ENCODE data around the gene CHIA. TPM values are rescaled to one million over a fixed set of nuclear protein-coding genes. Genes with fewer than 3 reads are reported as not detected.

Gene CHIA
- total and polyA plus RNA-seq, 2 donors from 2014 or later = 0.52 TPM; not detected in 1

- intact Hi-C loops (cut with DNase I) = no loop called here
- DNase-seq (no peak), FAIRE-seq (no peak)
- Histone ChIP-seq H3K9ac (ENCODE audit: low read length in 3 of 3) (no peak overlapping the region), H3K27ac (ENCODE audit: low read depth in 2 of 2, low read length in 2 of 2) (no peak overlapping the region), H3K27me3 (ENCODE audit: control insufficient read depth, insufficient read depth, low read length) (no peaks in the 10 kb centered on the region), H3K4me3 (ENCODE audit: low read length in 3 of 3) (no peak overlapping the region), H3K4me1 (ENCODE audit: control insufficient read depth in 2 of 3, insufficient read depth in 2 of 3, low read depth in 1 of 3, low read length in 3 of 3) (no peaks in the 10 kb centered on the region), H3K36me3 (ENCODE audit: control insufficient read depth in 2 of 3, insufficient read depth in 3 of 3, low read length in 3 of 3) (no peaks in the 10 kb centered on the region), H3K9me3 (ENCODE audit: control insufficient read depth in 2 of 3, insufficient read depth in 1 of 3, low read length in 3 of 3) (no peaks in the 10 kb centered on the region)
- TF ChIP-seq, protein P1, sequence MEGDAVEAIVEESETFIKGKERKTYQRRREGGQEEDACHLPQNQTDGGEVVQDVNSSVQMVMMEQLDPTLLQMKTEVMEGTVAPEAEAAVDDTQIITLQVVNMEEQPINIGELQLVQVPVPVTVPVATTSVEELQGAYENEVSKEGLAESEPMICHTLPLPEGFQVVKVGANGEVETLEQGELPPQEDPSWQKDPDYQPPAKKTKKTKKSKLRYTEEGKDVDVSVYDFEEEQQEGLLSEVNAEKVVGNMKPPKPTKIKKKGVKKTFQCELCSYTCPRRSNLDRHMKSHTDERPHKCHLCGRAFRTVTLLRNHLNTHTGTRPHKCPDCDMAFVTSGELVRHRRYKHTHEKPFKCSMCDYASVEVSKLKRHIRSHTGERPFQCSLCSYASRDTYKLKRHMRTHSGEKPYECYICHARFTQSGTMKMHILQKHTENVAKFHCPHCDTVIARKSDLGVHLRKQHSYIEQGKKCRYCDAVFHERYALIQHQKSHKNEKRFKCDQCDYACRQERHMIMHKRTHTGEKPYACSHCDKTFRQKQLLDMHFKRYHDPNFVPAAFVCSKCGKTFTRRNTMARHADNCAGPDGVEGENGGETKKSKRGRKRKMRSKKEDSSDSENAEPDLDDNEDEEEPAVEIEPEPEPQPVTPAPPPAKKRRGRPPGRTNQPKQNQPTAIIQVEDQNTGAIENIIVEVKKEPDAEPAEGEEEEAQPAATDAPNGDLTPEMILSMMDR (IDR thresholded peaks at IDR 0.05; ENCODE audit: borderline replicate concordance, extremely low read depth, insufficient read depth) = no peak
These were observed 43.4 kb upstream of the CHIA start for GRCh38 chr1:111247125-111247838.

DNA sequence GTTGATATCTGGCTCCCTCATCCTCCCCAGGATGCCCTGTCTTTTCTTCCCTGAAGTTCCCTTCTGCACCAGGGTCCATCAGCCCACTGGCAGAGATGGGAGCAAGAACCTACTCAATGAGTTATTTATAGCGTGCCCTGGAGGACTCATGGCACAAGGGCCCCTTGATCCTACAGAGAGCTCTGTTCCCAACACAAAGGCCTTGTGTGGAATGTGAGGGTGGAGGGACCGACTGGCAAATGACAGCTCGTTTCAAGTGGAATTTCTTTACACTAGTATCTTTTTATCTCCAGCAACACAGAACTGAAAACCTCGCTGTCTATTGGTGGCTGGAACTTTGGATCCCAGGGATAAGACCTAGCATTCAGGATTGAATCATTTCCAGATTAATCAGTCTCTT, 40.7 kb upstream of the CHIA start:
- H3K27me3 ChIP-seq (ENCODE audit: control insufficient read depth, insufficient read depth, low read length) = no peaks in the 10 kb centered on the region
- intact Hi-C loops (cut with DNase I) = no loop called here
- H3K4me3 ChIP-seq (ENCODE audit: low read length in 3 of 3) = no peak overlapping the region
- H3K9me3 ChIP-seq (ENCODE audit: control insufficient read depth in 2 of 3, insufficient read depth in 1 of 3, low read length in 3 of 3) = no peaks in the 10 kb centered on the region
- FAIRE-seq = no peak
- H3K27ac ChIP-seq (ENCODE audit: low read depth in 2 of 2, low read length in 2 of 2) = no peak overlapping the region
- no peak overlapping the region for H3K9ac ChIP-seq (ENCODE audit: low read length in 3 of 3)
- no peaks in the 10 kb centered on the region for H3K36me3 ChIP-seq (ENCODE audit: control insufficient read depth in 2 of 3, insufficient read depth in 3 of 3, low read length in 3 of 3)
- TF ChIP-seq, protein P1 (IDR thresholded peaks at IDR 0.05; ENCODE audit: borderline replicate concordance, extremely low read depth, insufficient read depth) = no peak
- DNase-seq = no peak
- no peaks in the 10 kb centered on the region for H3K4me1 ChIP-seq (ENCODE audit: control insufficient read depth in 2 of 3, insufficient read depth in 2 of 3, low read depth in 1 of 3, low read length in 3 of 3)

DNA sequence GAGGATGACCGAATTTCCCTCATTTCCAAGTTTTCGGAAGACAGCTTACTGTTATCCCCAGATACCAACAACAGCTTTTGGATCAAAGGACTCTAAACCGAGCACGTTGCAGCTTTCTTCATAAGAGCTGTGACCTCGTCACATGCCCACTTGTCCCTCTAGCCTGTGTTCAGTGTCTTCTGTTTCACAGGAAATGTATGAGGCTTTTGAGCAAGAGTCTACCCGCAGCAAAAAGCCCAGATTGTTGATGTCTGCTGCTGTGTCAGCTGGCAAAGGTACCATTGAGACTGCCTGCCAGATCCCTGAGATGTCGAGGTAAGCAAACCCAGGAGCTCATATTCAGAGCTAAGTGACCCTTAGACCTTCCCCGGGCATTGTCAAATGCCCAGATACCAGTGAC, 39.1 kb upstream of the CHIA start:
- Histone ChIP-seq H3K4me1 (ENCODE audit: control insufficient read depth in 2 of 3, insufficient read depth in 2 of 3, low read depth in 1 of 3, low read length in 3 of 3) (no peaks in the 10 kb centered on the region), H3K4me3 (ENCODE audit: low read length in 3 of 3) (no peak overlapping the region), H3K9me3 (ENCODE audit: control insufficient read depth in 2 of 3, insufficient read depth in 1 of 3, low read length in 3 of 3) (no peaks in the 10 kb centered on the region), H3K9ac (ENCODE audit: low read length in 3 of 3) (no peak overlapping the region), H3K27ac (ENCODE audit: low read depth in 2 of 2, low read length in 2 of 2) (no peak overlapping the region), H3K36me3 (ENCODE audit: control insufficient read depth in 2 of 3, insufficient read depth in 3 of 3, low read length in 3 of 3) (no peaks in the 10 kb centered on the region), H3K27me3 (ENCODE audit: control insufficient read depth, insufficient read depth, low read length) (no peaks in the 10 kb centered on the region)
- DNase-seq = no peak
- FAIRE-seq = no peak
- TF ChIP-seq, protein P1 (IDR thresholded peaks at IDR 0.05; ENCODE audit: borderline replicate concordance, extremely low read depth, insufficient read depth) = no peak
- intact Hi-C loops (cut with DNase I) = no loop called here

- DNase-seq (no peak), FAIRE-seq (no peak)
- H3K27ac ChIP-seq (ENCODE audit: low read depth in 2 of 2, low read length in 2 of 2) = no peak overlapping the region
These were observed 37.9 kb upstream of the CHIA start for GRCh38 chr1:111252786-111253185.

More at GRCh38 chr1:111252786-111253185, 37.9 kb upstream of the CHIA start:
- H3K27me3 ChIP-seq (ENCODE audit: control insufficient read depth, insufficient read depth, low read length) = no peaks in the 10 kb centered on the region
- H3K36me3 ChIP-seq (ENCODE audit: control insufficient read depth in 2 of 3, insufficient read depth in 3 of 3, low read length in 3 of 3) = no peaks in the 10 kb centered on the region
- TF ChIP-seq, protein P1 (IDR thresholded peaks at IDR 0.05; ENCODE audit: borderline replicate concordance, extremely low read depth, insufficient read depth) = no peak
- no peaks in the 10 kb centered on the region for H3K4me1 ChIP-seq (ENCODE audit: control insufficient read depth in 2 of 3, insufficient read depth in 2 of 3, low read depth in 1 of 3, low read length in 3 of 3)
- H3K4me3 ChIP-seq (ENCODE audit: low read length in 3 of 3) = no peak overlapping the region
- intact Hi-C loops (cut with DNase I) = no loop called here
- H3K9ac ChIP-seq (ENCODE audit: low read length in 3 of 3) = no peak overlapping the region
- H3K9me3 ChIP-seq (ENCODE audit: control insufficient read depth in 2 of 3, insufficient read depth in 1 of 3, low read length in 3 of 3) = no peaks in the 10 kb centered on the region

All from kidney (tissue), 14 donors.